CD14-positive monocyte (primary cell): ENCODE data around the gene PMEPA1. TPM values are rescaled to one million over a fixed set of nuclear protein-coding genes. Genes with fewer than 3 reads are reported as not detected.

Experiments used
- DNase-seq, 3 donors: peaks; one replicate each; pipeline ENCODE4 v3.0.0-alpha.2; 2011 to 2022
- H2AFZ ChIP-seq: 2 replicates; pipeline ENCODE4 v1.6.0; 2012; ENCODE audit warnings: mild to moderate bottlenecking, low read depth, low read length, inconsistent platforms; ENCODE audit not compliant: insufficient read depth, poor library complexity, severe bottlenecking
- H3K27ac ChIP-seq, 2 donors: 1 replicate in 1 of 2; 2 replicates in 1 of 2; pipeline ENCODE4 v1.5.1; 2012 to 2013; ENCODE audit warnings: low read length in 2 of 2, control low read depth in 1 of 2, inconsistent platforms in 1 of 2, low read depth in 1 of 2, mild to moderate bottlenecking in 1 of 2
- H3K27me3 ChIP-seq, 2 donors: one replicate each; pipeline versions ENCODE4 v1.6.0 to v1.6.1; 2011 to 2013; ENCODE audit warnings: low read length in 2 of 2; ENCODE audit not compliant: control insufficient read depth in 2 of 2, insufficient read depth in 2 of 2
- H3K36me3 ChIP-seq, 2 donors: replicated peaks in 1 of 2; 1 replicate in 1 of 2; 2 replicates in 1 of 2; pipeline versions ENCODE4 v1.5.1 to v1.6.1; 2012 to 2013; ENCODE audit warnings: low read length in 2 of 2, control low read depth in 1 of 2, inconsistent platforms in 1 of 2, mild to moderate bottlenecking in 1 of 2; ENCODE audit not compliant: insufficient read depth in 2 of 2, control insufficient read depth in 1 of 2
- H3K4me1 ChIP-seq, 2 donors: 1 replicate in 1 of 2; 2 replicates in 1 of 2; pipeline versions ENCODE4 v1.5.1 to v1.6.1; 2012 to 2013; ENCODE audit warnings: low read length in 2 of 2, control low read depth in 1 of 2, inconsistent platforms in 1 of 2, mild to moderate bottlenecking in 1 of 2, moderate library complexity in 1 of 2; ENCODE audit not compliant: insufficient read depth in 2 of 2, control insufficient read depth in 1 of 2
- H3K4me2 ChIP-seq: replicated peaks from 2 replicates; pipeline ENCODE3; 2012; ENCODE audit warnings: low read length, moderate library complexity, mild to moderate bottlenecking; ENCODE audit not compliant: poor library complexity, severe bottlenecking; ENCODE audit errors: extremely low read depth
- H3K4me3 ChIP-seq, 3 experiments: fragments of 200-600 bp in 1 of 3; sonication (generic) in 1 of 3; replicated peaks in 1 of 3; 1 replicate in 2 of 3; 2 replicates in 1 of 3; pipeline ENCODE4 v1.5.1; 2011 to 2013; ENCODE audit warnings: low read length in 3 of 3, mild to moderate bottlenecking in 3 of 3, control low read depth in 2 of 3, low read depth in 2 of 3, inconsistent platforms in 1 of 3, moderate library complexity in 1 of 3
- H3K79me2 ChIP-seq: 2 replicates; pipeline ENCODE4 v1.6.0; 2012; ENCODE audit warnings: mild to moderate bottlenecking, control low read depth, inconsistent platforms, low read length, moderate library complexity; ENCODE audit not compliant: insufficient read depth
- H3K9ac ChIP-seq: 2 replicates; pipeline ENCODE4 v1.6.0; 2017; ENCODE audit warnings: low read length, mild to moderate bottlenecking; ENCODE audit not compliant: insufficient read depth, poor library complexity, severe bottlenecking
- H3K9me3 ChIP-seq, 2 donors: replicated peaks in 1 of 2; 1 replicate in 1 of 2; 2 replicates in 1 of 2; pipeline versions ENCODE4 v1.5.1 to v1.6.1; 2012 to 2013; ENCODE audit warnings: low read length in 2 of 2, control low read depth in 1 of 2; ENCODE audit not compliant: control insufficient read depth in 1 of 2, insufficient read depth in 1 of 2
- H4K20me1 ChIP-seq: 2 replicates; pipeline ENCODE4 v1.6.0; 2012; ENCODE audit warnings: mild to moderate bottlenecking, low read length, control low read depth, moderate library complexity; ENCODE audit not compliant: insufficient read depth
- H3K27ac Mint-ChIP-seq, 7 donors: one replicate each; pipeline ENCODE4 v1.8.0; 2020; ENCODE audit warnings: mild to moderate bottlenecking in 7 of 7, mixed read lengths in 7 of 7, moderate library complexity in 6 of 7, inconsistent platforms in 2 of 7
- H3K27me3 Mint-ChIP-seq, 3 donors: one replicate each; pipeline ENCODE4 v1.8.0; 2021 to 2022; ENCODE audit warnings: low read depth in 3 of 3, mild to moderate bottlenecking in 3 of 3, mixed read lengths in 3 of 3, moderate library complexity in 3 of 3, inconsistent platforms in 1 of 3
- H3K36me3 Mint-ChIP-seq, 2 donors: one replicate each; pipeline ENCODE4 v1.8.0; 2020; ENCODE audit warnings: mixed read lengths in 2 of 2, inconsistent platforms in 1 of 2, mild to moderate bottlenecking in 1 of 2
- H3K4me1 Mint-ChIP-seq: one replicate; pipeline ENCODE4 v1.8.0; 2020; ENCODE audit warnings: mild to moderate bottlenecking, mixed read lengths
- H3K4me3 Mint-ChIP-seq, 2 donors: one replicate each; pipeline ENCODE4 v1.8.0; 2020; ENCODE audit warnings: mild to moderate bottlenecking in 2 of 2, mixed read lengths in 2 of 2, moderate library complexity in 1 of 2
- H3K9me3 Mint-ChIP-seq, 7 donors: one replicate each; pipeline ENCODE4 v1.8.0; 2020 to 2022; ENCODE audit warnings: mixed read lengths in 7 of 7, mild to moderate bottlenecking in 6 of 7, moderate library complexity in 6 of 7, inconsistent platforms in 2 of 7
- WGBS: methylation state at CpG from one replicate; pipeline ENCODE4 v1.1.5; 2013; ENCODE audit warnings: missing lambda C conversion rate; ENCODE audit not compliant: insufficient coverage; 5-methylcytosine and 5-hydroxymethylcytosine counted together
- intact Hi-C, 2 donors: fragments of 100-400 bp; cut with micrococcal nuclease; formaldehyde crosslinking; loops; one replicate each; pipeline versions ENCODE4 v1.15.0 to v1.15.1; 2023
- polyA plus RNA-seq, 3 donors: library from polyadenylated mRNA; depleted of rRNA in 1 of 3; unstranded in 2 of 3; stranded (reverse) in 1 of 3; fragments of 300-500 nt in 2 of 3; fragments of >200 nt in 1 of 3; fragmentation: Illumina TruSeq in 2 of 3; gene quantifications; 1 replicate in 2 of 3; 2 replicates in 1 of 3; pipeline ENCODE4 v1.2.3, GENCODE V29; 2012 to 2021
- TF ChIP-seq, protein P1 (sequence below): fragments of 200-600 bp; IDR thresholded peaks from one replicate; pipeline ENCODE4 v1.8.0; 2022; ENCODE audit warnings: antibody characterized with exemption, mild to moderate bottlenecking

Gene PMEPA1
- polyA plus RNA-seq, 3 donors, result 0.12 to 0.73 (median 0.59) TPM

DNA sequence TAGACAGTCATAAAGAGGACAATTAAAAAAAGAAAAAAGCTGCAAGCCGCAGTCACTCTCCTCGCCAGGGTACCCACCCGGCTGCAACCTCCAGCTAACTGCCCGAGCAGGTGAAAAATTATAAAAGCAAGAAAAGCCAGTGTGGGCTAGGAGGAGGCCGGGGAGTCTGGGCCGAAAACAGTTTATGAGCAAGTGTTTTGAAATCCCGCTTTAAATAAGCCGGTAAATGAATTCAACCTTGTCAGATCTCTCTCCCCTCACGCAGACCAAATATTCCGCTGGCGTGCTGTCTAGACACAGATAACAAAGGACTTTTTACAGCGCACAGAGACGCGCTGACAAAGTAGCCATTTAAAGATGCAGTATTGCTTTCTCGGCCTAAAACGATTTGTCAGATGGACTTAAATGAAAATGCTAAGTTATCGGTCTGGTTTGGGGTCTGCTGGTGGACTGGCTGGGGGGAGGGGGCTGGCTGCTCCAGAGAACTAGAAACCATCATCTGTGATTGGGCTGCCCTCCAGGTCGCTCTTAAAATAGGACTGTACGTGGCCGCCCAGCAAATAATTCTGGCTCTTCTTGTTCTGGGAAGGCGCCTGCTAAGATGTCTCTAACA lies 24.6 kb downstream of the PMEPA1 start:
- Histone ChIP-seq H3K79me2 (no peaks in the 10 kb centered on the region), H2AFZ (no peak overlapping the region), H3K4me1 (no peaks in the 10 kb centered on the region), H3K36me3 (no peaks in the 10 kb centered on the region), H4K20me1 (no peaks in the 10 kb centered on the region), H3K4me3 (no peak overlapping the region), H3K27ac (no peak overlapping the region), H3K9ac (no peak overlapping the region), H3K27me3 (peaks cover 0 to 2% of the 10 kb centered on the region in 2 donors), H3K4me2 (no peak overlapping the region), H3K9me3 (no peaks in the 10 kb centered on the region)
- 96% methylated on average over 18 of the region's 21 CpGs for WGBS
- Mint-ChIP-seq H3K36me3 (no peaks in the 10 kb centered on the region), H3K9me3 (peaks cover 0 to 3% (median 0%) of the 10 kb centered on the region in 7 donors), H3K27ac (no peak overlapping the region), H3K4me3 (no peak overlapping the region), H3K27me3 (peaks cover 5 to 10% (median 8%) of the 10 kb centered on the region in 3 donors), H3K4me1 (peaks cover 3% of the 10 kb centered on the region)
- TF ChIP-seq, protein P1, sequence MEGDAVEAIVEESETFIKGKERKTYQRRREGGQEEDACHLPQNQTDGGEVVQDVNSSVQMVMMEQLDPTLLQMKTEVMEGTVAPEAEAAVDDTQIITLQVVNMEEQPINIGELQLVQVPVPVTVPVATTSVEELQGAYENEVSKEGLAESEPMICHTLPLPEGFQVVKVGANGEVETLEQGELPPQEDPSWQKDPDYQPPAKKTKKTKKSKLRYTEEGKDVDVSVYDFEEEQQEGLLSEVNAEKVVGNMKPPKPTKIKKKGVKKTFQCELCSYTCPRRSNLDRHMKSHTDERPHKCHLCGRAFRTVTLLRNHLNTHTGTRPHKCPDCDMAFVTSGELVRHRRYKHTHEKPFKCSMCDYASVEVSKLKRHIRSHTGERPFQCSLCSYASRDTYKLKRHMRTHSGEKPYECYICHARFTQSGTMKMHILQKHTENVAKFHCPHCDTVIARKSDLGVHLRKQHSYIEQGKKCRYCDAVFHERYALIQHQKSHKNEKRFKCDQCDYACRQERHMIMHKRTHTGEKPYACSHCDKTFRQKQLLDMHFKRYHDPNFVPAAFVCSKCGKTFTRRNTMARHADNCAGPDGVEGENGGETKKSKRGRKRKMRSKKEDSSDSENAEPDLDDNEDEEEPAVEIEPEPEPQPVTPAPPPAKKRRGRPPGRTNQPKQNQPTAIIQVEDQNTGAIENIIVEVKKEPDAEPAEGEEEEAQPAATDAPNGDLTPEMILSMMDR, result no peak
- intact Hi-C loops, result no loop called here
- no peak for DNase-seq

GRCh38 chr20:57684808-57685140 lies 25.0 kb downstream of the PMEPA1 start:
- no peaks in the 10 kb centered on the region for H3K79me2 ChIP-seq
- intact Hi-C loops, result no loop called here
- Mint-ChIP-seq H3K4me3 (no peak overlapping the region), H3K36me3 (no peaks in the 10 kb centered on the region), H3K27me3 (peaks cover 7 to 15% (median 11%) of the 10 kb centered on the region in 3 donors), H3K4me1 (peaks cover 3% of the 10 kb centered on the region), H3K27ac (no peak overlapping the region), H3K9me3 (peaks cover 0 to 3% (median 0%) of the 10 kb centered on the region in 7 donors)
- H3K9me3 ChIP-seq, result no peaks in the 10 kb centered on the region
- no peak overlapping the region for H2AFZ ChIP-seq
- no peaks in the 10 kb centered on the region for H4K20me1 ChIP-seq
- no peak for DNase-seq
- no peak overlapping the region for H3K4me2 ChIP-seq
- no peak overlapping the region for H3K27ac ChIP-seq
- peaks cover 0 to 6% of the 10 kb centered on the region in 2 donors for H3K27me3 ChIP-seq
- 78% methylated on average over 2 of the region's 5 CpGs for WGBS
- H3K4me3 ChIP-seq, result no peak overlapping the region
- no peaks in the 10 kb centered on the region for H3K36me3 ChIP-seq
- H3K9ac ChIP-seq, result no peak overlapping the region
- no peaks in the 10 kb centered on the region for H3K4me1 ChIP-seq
- TF ChIP-seq, protein P1, result no peak
